ENCODE results near the gene HACE1.

DNA sequence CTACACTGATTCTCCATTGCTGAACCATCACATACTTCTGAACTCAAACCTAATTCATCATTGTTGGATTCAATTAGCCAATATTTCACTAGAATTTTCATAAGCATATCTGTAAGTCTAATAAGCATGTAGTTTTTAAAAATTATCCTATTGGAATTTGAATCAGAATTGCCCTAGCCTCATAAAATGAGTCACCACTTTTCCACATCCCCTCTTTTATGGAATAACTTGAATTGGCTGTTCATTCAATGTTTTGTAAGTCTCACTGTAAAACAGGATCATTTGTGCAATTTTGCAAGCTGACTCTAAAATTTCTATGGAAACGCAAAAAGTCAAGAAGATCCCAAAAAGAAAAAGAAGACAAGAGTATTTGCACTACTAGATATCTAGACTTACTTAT lies 141.0 kb downstream of the HACE1 start:
- TF ChIP-seq, protein P1, sequence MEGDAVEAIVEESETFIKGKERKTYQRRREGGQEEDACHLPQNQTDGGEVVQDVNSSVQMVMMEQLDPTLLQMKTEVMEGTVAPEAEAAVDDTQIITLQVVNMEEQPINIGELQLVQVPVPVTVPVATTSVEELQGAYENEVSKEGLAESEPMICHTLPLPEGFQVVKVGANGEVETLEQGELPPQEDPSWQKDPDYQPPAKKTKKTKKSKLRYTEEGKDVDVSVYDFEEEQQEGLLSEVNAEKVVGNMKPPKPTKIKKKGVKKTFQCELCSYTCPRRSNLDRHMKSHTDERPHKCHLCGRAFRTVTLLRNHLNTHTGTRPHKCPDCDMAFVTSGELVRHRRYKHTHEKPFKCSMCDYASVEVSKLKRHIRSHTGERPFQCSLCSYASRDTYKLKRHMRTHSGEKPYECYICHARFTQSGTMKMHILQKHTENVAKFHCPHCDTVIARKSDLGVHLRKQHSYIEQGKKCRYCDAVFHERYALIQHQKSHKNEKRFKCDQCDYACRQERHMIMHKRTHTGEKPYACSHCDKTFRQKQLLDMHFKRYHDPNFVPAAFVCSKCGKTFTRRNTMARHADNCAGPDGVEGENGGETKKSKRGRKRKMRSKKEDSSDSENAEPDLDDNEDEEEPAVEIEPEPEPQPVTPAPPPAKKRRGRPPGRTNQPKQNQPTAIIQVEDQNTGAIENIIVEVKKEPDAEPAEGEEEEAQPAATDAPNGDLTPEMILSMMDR (IDR thresholded peaks at IDR 0.05): no peak
- TF ChIP-seq POLR2A (IDR thresholded peaks at IDR 0.05): no peak
